ENCODE data around the gene PAIP2B.
"Not testable (repeated sequence)": the region's sequence is repeated elsewhere in the genome, so short reads cannot be mapped to it uniquely, and the experiment has no call there.

Gene PAIP2B

DNA sequence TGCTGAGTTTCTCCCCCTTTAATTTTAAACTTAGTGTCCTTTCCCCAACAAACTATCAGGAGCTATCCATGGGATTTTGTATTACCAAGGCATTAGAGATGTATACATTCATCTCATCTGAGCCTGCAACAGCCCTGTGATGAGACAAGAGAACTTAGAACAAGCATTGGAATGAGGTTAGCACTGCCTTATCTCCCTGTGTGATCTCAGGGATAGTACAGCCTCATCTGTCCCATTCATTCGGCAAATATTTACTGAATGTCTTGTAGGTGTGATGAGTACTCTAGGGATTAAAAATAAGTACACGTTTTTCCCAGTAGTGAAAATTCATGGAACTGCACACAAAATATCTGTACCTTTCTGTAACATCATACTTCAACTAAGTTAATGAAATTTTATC is 45.6 kb downstream of the PAIP2B start:
- Histone ChIP-seq H3K9me3 (no peaks in the 10 kb centered on the region), H3K4me3 (ENCODE audit: low read depth in 1 of 2, low read length in 1 of 2) (no peak overlapping the region), H3K27ac (no peak overlapping the region), H3K27me3 (no peaks in the 10 kb centered on the region), H3K4me1 (ENCODE audit: control insufficient read depth in 1 of 2, insufficient read depth in 1 of 2, low read depth in 1 of 2, low read length in 1 of 2) (no peaks in the 10 kb centered on the region), H3K36me3 (no peaks in the 10 kb centered on the region)
- TF ChIP-seq, protein P1, sequence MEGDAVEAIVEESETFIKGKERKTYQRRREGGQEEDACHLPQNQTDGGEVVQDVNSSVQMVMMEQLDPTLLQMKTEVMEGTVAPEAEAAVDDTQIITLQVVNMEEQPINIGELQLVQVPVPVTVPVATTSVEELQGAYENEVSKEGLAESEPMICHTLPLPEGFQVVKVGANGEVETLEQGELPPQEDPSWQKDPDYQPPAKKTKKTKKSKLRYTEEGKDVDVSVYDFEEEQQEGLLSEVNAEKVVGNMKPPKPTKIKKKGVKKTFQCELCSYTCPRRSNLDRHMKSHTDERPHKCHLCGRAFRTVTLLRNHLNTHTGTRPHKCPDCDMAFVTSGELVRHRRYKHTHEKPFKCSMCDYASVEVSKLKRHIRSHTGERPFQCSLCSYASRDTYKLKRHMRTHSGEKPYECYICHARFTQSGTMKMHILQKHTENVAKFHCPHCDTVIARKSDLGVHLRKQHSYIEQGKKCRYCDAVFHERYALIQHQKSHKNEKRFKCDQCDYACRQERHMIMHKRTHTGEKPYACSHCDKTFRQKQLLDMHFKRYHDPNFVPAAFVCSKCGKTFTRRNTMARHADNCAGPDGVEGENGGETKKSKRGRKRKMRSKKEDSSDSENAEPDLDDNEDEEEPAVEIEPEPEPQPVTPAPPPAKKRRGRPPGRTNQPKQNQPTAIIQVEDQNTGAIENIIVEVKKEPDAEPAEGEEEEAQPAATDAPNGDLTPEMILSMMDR (IDR thresholded peaks at IDR 0.05) = no peak

DNA sequence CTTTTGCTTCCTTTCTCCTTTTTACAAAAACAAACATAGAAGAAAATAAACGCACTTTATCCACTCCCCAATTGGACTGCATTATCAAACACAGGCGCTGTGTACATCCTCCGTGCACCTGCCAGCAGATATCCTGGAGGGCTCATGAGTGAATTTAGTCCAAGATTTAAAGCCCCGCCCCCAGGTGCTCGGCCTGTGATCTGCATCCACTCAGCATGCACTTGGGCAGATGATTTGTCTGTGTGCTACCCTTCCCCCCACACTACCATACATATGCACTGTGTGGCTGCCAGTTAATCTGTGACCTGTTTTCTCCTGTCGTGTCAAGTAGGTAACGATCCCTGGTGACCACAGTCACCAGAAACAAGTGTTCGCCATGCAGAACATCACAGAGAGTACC is 48.1 kb downstream of the PAIP2B start:
- not testable (repeated sequence) for H3K27ac ChIP-seq; H3K4me3 ChIP-seq (ENCODE audit: low read depth in 1 of 2, low read length in 1 of 2); H3K9me3 ChIP-seq; H3K36me3 ChIP-seq; H3K27me3 ChIP-seq; H3K4me1 ChIP-seq (ENCODE audit: control insufficient read depth in 1 of 2, insufficient read depth in 1 of 2, low read depth in 1 of 2, low read length in 1 of 2)

DNA sequence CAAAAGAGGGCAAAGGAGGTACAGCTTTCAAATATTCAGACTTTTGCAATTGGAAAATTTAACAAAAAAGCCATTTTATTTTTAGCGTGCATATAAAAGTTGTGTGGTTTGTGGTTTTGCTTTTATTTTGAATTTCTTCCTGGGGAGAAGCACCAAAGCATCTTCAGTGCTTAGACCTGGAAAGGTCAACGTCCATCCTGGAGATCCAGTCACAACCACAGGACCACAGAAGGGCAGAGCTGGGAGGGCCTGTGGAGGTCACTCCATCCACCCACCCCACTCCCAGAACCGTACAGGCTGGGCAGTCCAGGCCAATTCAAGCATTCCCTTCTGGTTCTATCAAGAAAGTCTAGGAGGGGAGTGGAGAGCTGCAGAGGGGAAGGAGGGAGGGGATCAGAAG is 52.7 kb downstream of the PAIP2B start:
- Histone ChIP-seq H3K27me3 (no peaks in the 10 kb centered on the region), H3K4me3 (ENCODE audit: low read depth in 1 of 2, low read length in 1 of 2) (no peak overlapping the region), H3K4me1 (ENCODE audit: control insufficient read depth in 1 of 2, insufficient read depth in 1 of 2, low read depth in 1 of 2, low read length in 1 of 2) (no peaks in the 10 kb centered on the region), H3K9me3 (no peaks in the 10 kb centered on the region), H3K27ac (no peak overlapping the region), H3K36me3 (no peaks in the 10 kb centered on the region)
- TF ChIP-seq, protein P1 (IDR thresholded peaks at IDR 0.05) = no peak

GRCh38 chr2:71173096-71173495 is 53.8 kb downstream of the PAIP2B start:
- no peak overlapping the region for H3K27ac ChIP-seq
- no peaks in the 10 kb centered on the region for H3K27me3 ChIP-seq
- no peaks in the 10 kb centered on the region for H3K4me1 ChIP-seq (ENCODE audit: control insufficient read depth in 1 of 2, insufficient read depth in 1 of 2, low read depth in 1 of 2, low read length in 1 of 2)
- no peaks in the 10 kb centered on the region for H3K36me3 ChIP-seq
- TF ChIP-seq, protein P1 (IDR thresholded peaks at IDR 0.05) = no peak
- H3K9me3 ChIP-seq = no peaks in the 10 kb centered on the region
- H3K4me3 ChIP-seq (ENCODE audit: low read depth in 1 of 2, low read length in 1 of 2) = no peak overlapping the region

- Histone ChIP-seq H3K36me3 (no peaks in the 10 kb centered on the region), H3K27me3 (no peaks in the 10 kb centered on the region), H3K4me1 (ENCODE audit: control insufficient read depth in 1 of 2, insufficient read depth in 1 of 2, low read depth in 1 of 2, low read length in 1 of 2) (no peaks in the 10 kb centered on the region), H3K9me3 (no peaks in the 10 kb centered on the region), H3K27ac (no peak overlapping the region), H3K4me3 (ENCODE audit: low read depth in 1 of 2, low read length in 1 of 2) (no peak overlapping the region)
- TF ChIP-seq, protein P1 (IDR thresholded peaks at IDR 0.05) = no peak
Observed at GRCh38 chr2:71166812-71167211, 60.1 kb downstream of the PAIP2B start.

DNA sequence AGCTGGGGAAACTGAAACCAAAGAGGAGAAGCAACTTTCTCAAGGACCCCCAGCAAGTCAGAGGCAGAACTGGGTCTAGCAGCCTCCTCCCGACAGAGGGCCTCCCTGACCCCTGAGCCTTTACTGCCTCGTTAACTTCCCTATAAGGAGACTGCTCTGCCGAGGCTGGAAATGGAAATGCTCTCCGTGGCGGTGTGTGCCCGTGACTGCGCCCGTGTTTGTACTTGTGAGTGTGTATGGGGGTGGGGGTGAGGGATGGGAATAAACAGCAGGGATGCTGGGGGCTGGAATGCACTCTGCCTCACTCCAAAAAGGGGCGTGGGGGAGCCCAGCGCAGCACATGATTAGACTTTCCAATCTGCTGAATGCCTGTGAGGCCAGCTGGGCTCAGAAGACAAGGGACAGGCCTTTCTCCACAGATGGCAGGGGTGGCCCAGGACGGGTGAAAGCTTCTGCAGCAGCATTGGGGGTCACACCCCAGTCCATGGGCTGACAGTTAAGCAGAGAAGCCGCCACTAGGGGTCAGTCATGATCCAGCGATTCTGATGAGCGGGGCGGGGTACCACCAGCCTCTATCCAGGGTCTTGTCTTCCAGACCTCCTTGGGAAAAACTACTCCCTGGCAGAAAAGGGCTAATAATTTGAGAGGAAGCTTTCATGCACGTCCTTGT is 69.6 kb downstream of the PAIP2B start:
- no peak overlapping the region for H3K27ac ChIP-seq
- peaks cover 8% of the 10 kb centered on the region for H3K27me3 ChIP-seq
- peaks cover 0 to 4% of the 10 kb centered on the region in 2 experiments for H3K4me1 ChIP-seq (ENCODE audit: control insufficient read depth in 1 of 2, insufficient read depth in 1 of 2, low read depth in 1 of 2, low read length in 1 of 2)
- no peaks in the 10 kb centered on the region for H3K9me3 ChIP-seq
- H3K4me3 ChIP-seq (ENCODE audit: low read depth in 1 of 2, low read length in 1 of 2) = no peak overlapping the region
- TF ChIP-seq, protein P1 (IDR thresholded peaks at IDR 0.05) = peak; percentile 10
- no peaks in the 10 kb centered on the region for H3K36me3 ChIP-seq

Measured in neutrophil (primary cell).